ENCODE data around the gene FBXL7. TPM values are rescaled to one million over a fixed set of nuclear protein-coding genes. Genes with fewer than 3 reads are reported as not detected.

The FBXL7 gene
- total and polyA plus RNA-seq, 9 of the 15 experiments (the other 6 are each of a cell fraction or from before 2014, with no cell fraction given): 0.04 to 0.08 TPM; not detected in 7

- no peaks in the 10 kb centered on the region for H3K4me1 ChIP-seq (replicated peaks in 1 of 2; ENCODE audit: control insufficient read depth in 2 of 2, insufficient read depth in 2 of 2, low read length in 2 of 2)
- DNase-seq (ENCODE audit: extremely low read depth in 1 of 4, low spot score in 3 of 4) (no peak), FAIRE-seq (no peak), ATAC-seq (no peak)
- CTCF ChIA-PET (ENCODE audit: low intra/inter-chr PET ratio): no interaction called here
- WGBS (ENCODE audit: insufficient coverage, low coverage, missing lambda C conversion rate): 1% methylated on average over 12 of the region's 12 CpGs
- H3K9ac ChIP-seq (ENCODE audit: insufficient read depth in 1 of 2, low read depth in 2 of 2, low read length in 2 of 2): no peak overlapping the region
- intact Hi-C loops (cut with micrococcal nuclease): no loop called here
- BruUV-seq (replicated peaks): no TSS peak
- H3K79me2 ChIP-seq (ENCODE audit: control insufficient read depth, insufficient read depth, low read length): no peaks in the 10 kb centered on the region
- POLR2A ChIA-PET: no interaction called here
- H3K27me3 ChIP-seq (ENCODE audit: control insufficient read depth in 2 of 2, insufficient read depth in 2 of 2, low read length in 2 of 2): no peaks in the 10 kb centered on the region
- no peaks in the 10 kb centered on the region for H3K9me1 ChIP-seq (ENCODE audit: control insufficient read depth, insufficient read depth, low read length)
- H3K4me3 ChIP-seq: no peak overlapping the region
- H3K27ac ChIP-seq (ENCODE audit: extremely low read depth, low read depth, low read length): no peak overlapping the region
- no peak overlapping the region for H3K4me2 ChIP-seq (ENCODE audit: insufficient read depth, low read length)
- no peaks in the 10 kb centered on the region for H4K20me1 ChIP-seq (replicated peaks; ENCODE audit: control insufficient read depth, insufficient read depth, low read length)
- no peak overlapping the region for H2AFZ ChIP-seq (ENCODE audit: low read depth, low read length)
- H3K36me3 ChIP-seq (ENCODE audit: control insufficient read depth, insufficient read depth, low read length): no peaks in the 10 kb centered on the region
- no peak for TF ChIP-seq KLF16 (IDR thresholded peaks at IDR 0.05)
- in situ Hi-C loops (cut with MboI): no loop called here
- no peaks in the 10 kb centered on the region for H3K9me3 ChIP-seq (replicated peaks; ENCODE audit: control insufficient read depth, insufficient read depth, low read depth, low read length)
Measured at GRCh38 chr5:15516486-15516885, 16.5 kb downstream of the FBXL7 start.

DNA sequence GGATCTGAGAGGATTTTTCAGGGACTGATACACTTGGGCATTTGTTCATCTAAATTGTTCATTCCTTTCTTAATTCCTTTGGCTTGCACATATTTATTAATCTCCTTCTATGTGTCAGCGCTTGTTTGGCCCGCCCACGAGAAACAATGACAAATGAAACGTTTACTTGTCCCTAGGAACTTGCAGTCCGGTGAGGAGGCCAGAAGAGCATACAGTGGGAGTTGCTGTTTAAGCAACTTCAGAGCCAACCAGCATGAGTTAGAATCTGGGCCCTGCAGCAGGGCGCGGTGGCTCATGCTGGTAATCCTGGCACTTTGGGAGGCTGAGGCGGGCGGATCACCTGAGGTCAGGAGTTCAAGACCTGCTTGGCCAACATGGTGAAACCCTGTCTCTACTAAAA, 18.8 kb downstream of the FBXL7 start:
- in situ Hi-C loops (cut with MboI): no loop called here
- no peak overlapping the region for H3K4me3 ChIP-seq
- H3K9ac ChIP-seq (ENCODE audit: insufficient read depth in 1 of 2, low read depth in 2 of 2, low read length in 2 of 2): no peak overlapping the region
- intact Hi-C loops (cut with micrococcal nuclease): no loop called here
- H3K36me3 ChIP-seq (ENCODE audit: control insufficient read depth, insufficient read depth, low read length): no peaks in the 10 kb centered on the region
- H3K9me1 ChIP-seq (ENCODE audit: control insufficient read depth, insufficient read depth, low read length): no peaks in the 10 kb centered on the region
- H3K4me1 ChIP-seq (replicated peaks in 1 of 2; ENCODE audit: control insufficient read depth in 2 of 2, insufficient read depth in 2 of 2, low read length in 2 of 2): no peaks in the 10 kb centered on the region
- no peaks in the 10 kb centered on the region for H3K79me2 ChIP-seq (ENCODE audit: control insufficient read depth, insufficient read depth, low read length)
- no TSS peak for BruUV-seq (replicated peaks)
- POLR2A ChIA-PET: interaction anchor here (0.7 kb wide), 1 partner anchor 8 kb away, joined by 3 read pairs; no protein-coding TSS in a partner anchor
- CTCF ChIA-PET (ENCODE audit: low intra/inter-chr PET ratio): no interaction called here
- no peak overlapping the region for H2AFZ ChIP-seq (ENCODE audit: low read depth, low read length)
- H4K20me1 ChIP-seq (replicated peaks; ENCODE audit: control insufficient read depth, insufficient read depth, low read length): no peaks in the 10 kb centered on the region
- H3K27ac ChIP-seq (ENCODE audit: extremely low read depth, low read depth, low read length): no peak overlapping the region
- H3K4me2 ChIP-seq (ENCODE audit: insufficient read depth, low read length): no peak overlapping the region
- WGBS (ENCODE audit: insufficient coverage, low coverage, missing lambda C conversion rate): 2% methylated on average over 8 of the region's 9 CpGs
- ATAC-seq (no peak), FAIRE-seq (no peak), DNase-seq (ENCODE audit: extremely low read depth in 1 of 4, low spot score in 3 of 4) (no peak)
- no peaks in the 10 kb centered on the region for H3K9me3 ChIP-seq (replicated peaks; ENCODE audit: control insufficient read depth, insufficient read depth, low read depth, low read length)
- H3K27me3 ChIP-seq (ENCODE audit: control insufficient read depth in 2 of 2, insufficient read depth in 2 of 2, low read length in 2 of 2): no peaks in the 10 kb centered on the region
- TF ChIP-seq, protein P1, sequence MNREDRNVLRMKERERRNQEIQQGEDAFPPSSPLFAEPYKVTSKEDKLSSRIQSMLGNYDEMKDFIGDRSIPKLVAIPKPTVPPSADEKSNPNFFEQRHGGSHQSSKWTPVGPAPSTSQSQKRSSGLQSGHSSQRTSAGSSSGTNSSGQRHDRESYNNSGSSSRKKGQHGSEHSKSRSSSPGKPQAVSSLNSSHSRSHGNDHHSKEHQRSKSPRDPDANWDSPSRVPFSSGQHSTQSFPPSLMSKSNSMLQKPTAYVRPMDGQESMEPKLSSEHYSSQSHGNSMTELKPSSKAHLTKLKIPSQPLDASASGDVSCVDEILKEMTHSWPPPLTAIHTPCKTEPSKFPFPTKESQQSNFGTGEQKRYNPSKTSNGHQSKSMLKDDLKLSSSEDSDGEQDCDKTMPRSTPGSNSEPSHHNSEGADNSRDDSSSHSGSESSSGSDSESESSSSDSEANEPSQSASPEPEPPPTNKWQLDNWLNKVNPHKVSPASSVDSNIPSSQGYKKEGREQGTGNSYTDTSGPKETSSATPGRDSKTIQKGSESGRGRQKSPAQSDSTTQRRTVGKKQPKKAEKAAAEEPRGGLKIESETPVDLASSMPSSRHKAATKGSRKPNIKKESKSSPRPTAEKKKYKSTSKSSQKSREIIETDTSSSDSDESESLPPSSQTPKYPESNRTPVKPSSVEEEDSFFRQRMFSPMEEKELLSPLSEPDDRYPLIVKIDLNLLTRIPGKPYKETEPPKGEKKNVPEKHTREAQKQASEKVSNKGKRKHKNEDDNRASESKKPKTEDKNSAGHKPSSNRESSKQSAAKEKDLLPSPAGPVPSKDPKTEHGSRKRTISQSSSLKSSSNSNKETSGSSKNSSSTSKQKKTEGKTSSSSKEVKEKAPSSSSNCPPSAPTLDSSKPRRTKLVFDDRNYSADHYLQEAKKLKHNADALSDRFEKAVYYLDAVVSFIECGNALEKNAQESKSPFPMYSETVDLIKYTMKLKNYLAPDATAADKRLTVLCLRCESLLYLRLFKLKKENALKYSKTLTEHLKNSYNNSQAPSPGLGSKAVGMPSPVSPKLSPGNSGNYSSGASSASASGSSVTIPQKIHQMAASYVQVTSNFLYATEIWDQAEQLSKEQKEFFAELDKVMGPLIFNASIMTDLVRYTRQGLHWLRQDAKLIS (CRISPR knock-in tag; IDR thresholded peaks at IDR 0.05): no peak
- TF ChIP-seq, protein P2, sequence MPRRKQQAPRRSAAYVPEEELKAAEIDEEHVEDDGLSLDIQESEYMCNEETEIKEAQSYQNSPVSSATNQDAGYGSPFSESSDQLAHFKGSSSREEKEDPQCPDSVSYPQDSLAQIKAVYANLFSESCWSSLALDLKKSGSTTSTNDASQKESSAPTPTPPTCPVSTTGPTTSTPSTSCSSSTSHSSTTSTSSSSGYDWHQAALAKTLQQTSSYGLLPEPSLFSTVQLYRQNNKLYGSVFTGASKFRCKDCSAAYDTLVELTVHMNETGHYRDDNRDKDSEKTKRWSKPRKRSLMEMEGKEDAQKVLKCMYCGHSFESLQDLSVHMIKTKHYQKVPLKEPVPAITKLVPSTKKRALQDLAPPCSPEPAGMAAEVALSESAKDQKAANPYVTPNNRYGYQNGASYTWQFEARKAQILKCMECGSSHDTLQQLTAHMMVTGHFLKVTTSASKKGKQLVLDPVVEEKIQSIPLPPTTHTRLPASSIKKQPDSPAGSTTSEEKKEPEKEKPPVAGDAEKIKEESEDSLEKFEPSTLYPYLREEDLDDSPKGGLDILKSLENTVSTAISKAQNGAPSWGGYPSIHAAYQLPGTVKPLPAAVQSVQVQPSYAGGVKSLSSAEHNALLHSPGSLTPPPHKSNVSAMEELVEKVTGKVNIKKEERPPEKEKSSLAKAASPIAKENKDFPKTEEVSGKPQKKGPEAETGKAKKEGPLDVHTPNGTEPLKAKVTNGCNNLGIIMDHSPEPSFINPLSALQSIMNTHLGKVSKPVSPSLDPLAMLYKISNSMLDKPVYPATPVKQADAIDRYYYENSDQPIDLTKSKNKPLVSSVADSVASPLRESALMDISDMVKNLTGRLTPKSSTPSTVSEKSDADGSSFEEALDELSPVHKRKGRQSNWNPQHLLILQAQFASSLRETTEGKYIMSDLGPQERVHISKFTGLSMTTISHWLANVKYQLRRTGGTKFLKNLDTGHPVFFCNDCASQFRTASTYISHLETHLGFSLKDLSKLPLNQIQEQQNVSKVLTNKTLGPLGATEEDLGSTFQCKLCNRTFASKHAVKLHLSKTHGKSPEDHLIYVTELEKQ (CRISPR knock-in tag; IDR thresholded peaks at IDR 0.05): no peak
- TF ChIP-seq U2AF1 (optimal IDR thresholded peaks at IDR 0.05; ENCODE audit: low read depth, low read length) (no peak), PREB (CRISPR knock-in tag; IDR thresholded peaks at IDR 0.05) (no peak), EZH2 (IDR thresholded peaks at IDR 0.05; ENCODE audit: borderline replicate concordance, low read depth, low read length) (no peak), HEY1 (CRISPR knock-in tag; IDR thresholded peaks at IDR 0.05; ENCODE audit: borderline replicate concordance) (no peak), TCF7 (IDR thresholded peaks at IDR 0.05; ENCODE audit: borderline replicate concordance) (no peak)

All from K562 (cell line).